OCI-LY7 (cell line): ENCODE data around the gene VSX1.

Source experiments
- EZH2phosphoT487 ChIP-seq: fragments of 200-600 bp; sonication (generic); IDR thresholded peaks from 2 replicates; pipeline ENCODE4 v1.6.1; 2018; ENCODE audit warnings: low read depth, borderline replicate concordance, mild to moderate bottlenecking, mixed run types, antibody characterized with exemption, low read length, moderate library complexity, mixed read lengths
- TF ChIP-seq, protein P1 (sequence below): fragments of 200-600 bp; sonication (generic); conservative IDR thresholded peaks from 2 replicates; pipeline ENCODE4 v1.5.1; 2014; ENCODE audit warnings: mild to moderate bottlenecking, antibody characterized with exemption, low read length, moderate library complexity, mixed read lengths

DNA sequence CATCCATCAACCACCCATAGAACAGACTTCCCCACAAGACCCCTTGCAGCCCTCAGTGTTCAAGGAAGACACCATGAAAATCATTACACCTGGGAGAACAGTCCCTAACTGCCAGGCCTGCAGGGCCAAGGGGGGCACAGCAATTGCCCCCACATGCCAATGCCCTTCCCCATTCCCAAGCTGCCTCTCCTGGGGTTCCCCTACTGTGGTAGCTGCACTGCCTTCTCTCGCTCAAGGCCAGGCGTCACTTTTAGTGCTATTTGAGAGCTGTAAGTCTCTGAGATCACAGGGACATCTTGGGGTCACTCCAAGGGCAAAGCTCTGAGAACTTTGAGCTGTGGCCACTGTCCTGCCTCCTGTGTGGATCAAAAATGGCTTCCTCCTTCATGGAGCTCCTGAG is 18.0 kb downstream of the VSX1 start:
- TF ChIP-seq, protein P1, sequence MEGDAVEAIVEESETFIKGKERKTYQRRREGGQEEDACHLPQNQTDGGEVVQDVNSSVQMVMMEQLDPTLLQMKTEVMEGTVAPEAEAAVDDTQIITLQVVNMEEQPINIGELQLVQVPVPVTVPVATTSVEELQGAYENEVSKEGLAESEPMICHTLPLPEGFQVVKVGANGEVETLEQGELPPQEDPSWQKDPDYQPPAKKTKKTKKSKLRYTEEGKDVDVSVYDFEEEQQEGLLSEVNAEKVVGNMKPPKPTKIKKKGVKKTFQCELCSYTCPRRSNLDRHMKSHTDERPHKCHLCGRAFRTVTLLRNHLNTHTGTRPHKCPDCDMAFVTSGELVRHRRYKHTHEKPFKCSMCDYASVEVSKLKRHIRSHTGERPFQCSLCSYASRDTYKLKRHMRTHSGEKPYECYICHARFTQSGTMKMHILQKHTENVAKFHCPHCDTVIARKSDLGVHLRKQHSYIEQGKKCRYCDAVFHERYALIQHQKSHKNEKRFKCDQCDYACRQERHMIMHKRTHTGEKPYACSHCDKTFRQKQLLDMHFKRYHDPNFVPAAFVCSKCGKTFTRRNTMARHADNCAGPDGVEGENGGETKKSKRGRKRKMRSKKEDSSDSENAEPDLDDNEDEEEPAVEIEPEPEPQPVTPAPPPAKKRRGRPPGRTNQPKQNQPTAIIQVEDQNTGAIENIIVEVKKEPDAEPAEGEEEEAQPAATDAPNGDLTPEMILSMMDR = no peak
- no peak for TF ChIP-seq EZH2phosphoT487
